Aorta (tissue), 5 donors: ENCODE data around the gene PHACTR3. TPM values are rescaled to one million over a fixed set of nuclear protein-coding genes. Genes with fewer than 3 reads are reported as not detected.

Source experiments
- ATAC-seq: fragments of 200-7000 bp; cut with Tn5 transposase; one replicate; pipeline ENCODE4 v1.9.1; 2022; ENCODE audit warnings: moderate library complexity; ENCODE audit not compliant: low FRiP score
- DNase-seq, 2 donors: peaks; one replicate each; pipeline ENCODE4 v3.0.0-alpha.2; 2020
- H3K27ac ChIP-seq, 2 donors: one replicate each; pipeline ENCODE4 v1.5.1; 2013; ENCODE audit warnings: low read length in 2 of 2, mild to moderate bottlenecking in 2 of 2, moderate library complexity in 2 of 2, control low read depth in 1 of 2, inconsistent platforms in 1 of 2, low read depth in 1 of 2
- H3K27me3 ChIP-seq, 2 donors: one replicate each; pipeline ENCODE4 v1.6.1; 2013; ENCODE audit warnings: control low read depth in 1 of 2, low read length in 1 of 2, mild to moderate bottlenecking in 1 of 2, moderate library complexity in 1 of 2; ENCODE audit not compliant: insufficient read depth in 2 of 2, control insufficient read depth in 1 of 2
- H3K36me3 ChIP-seq, 2 donors: one replicate each; pipeline ENCODE4 v1.6.1; 2013; ENCODE audit warnings: control low read depth in 1 of 2, low read length in 1 of 2, mild to moderate bottlenecking in 1 of 2; ENCODE audit not compliant: insufficient read depth in 2 of 2, control insufficient read depth in 1 of 2
- H3K4me1 ChIP-seq, 2 donors: one replicate each; pipeline ENCODE4 v1.6.1; 2013; ENCODE audit warnings: low read length in 2 of 2, control low read depth in 1 of 2, mild to moderate bottlenecking in 1 of 2, moderate library complexity in 1 of 2; ENCODE audit not compliant: insufficient read depth in 2 of 2, control insufficient read depth in 1 of 2
- H3K4me3 ChIP-seq, 2 donors: one replicate each; pipeline ENCODE4 v1.5.1; 2013; ENCODE audit warnings: low read length in 2 of 2, control low read depth in 1 of 2, mild to moderate bottlenecking in 1 of 2
- H3K9me3 ChIP-seq: one replicate; pipeline ENCODE4 v1.6.1; 2013; ENCODE audit warnings: mild to moderate bottlenecking, low read length; ENCODE audit not compliant: control insufficient read depth
- WGBS, 2 donors: extraction: QIAGEN DNeasy Blood & Tissue Kit; methylation state at CpG; one replicate each; pipeline ENCODE4 v1.1.7; 2013; 5-methylcytosine and 5-hydroxymethylcytosine counted together
- intact Hi-C, 2 donors: fragments of 100-400 bp; cut with DNase I; formaldehyde crosslinking; loops; one replicate each; pipeline versions ENCODE4 v1.14.2 to v1.15.0; 2022
- polyA plus RNA-seq, 2 donors: library from polyadenylated mRNA; stranded (reverse); fragments of 200-250 nt; gene quantifications; one replicate each; pipeline ENCODE4 v1.2.3, GENCODE V29; 2013
- total RNA-seq, 2 donors: library from RNA; stranded (reverse); fragmentation: NEBNext Ultra II Directional; extraction: Animal tissue kit (Norgen Biotek cat#: 25700); gene quantifications; one replicate each; pipeline ENCODE4 v1.2.1, GENCODE V29; 2021
- donor health status: healthy with polysubstance abuse.
- donor health status: Bipolar disorder and iron deficiency.
- donor health status: DM: no; HTN: no; CAD: no.
- donor health status: DM: no; HTN: no; CAD: no.
- donor health status: DM: yes; HTN: yes; CAD: no.

The PHACTR3 gene
- total and polyA plus RNA-seq, 4 donors, result 0.16 to 0.27 TPM; not detected in 2

GRCh38 chr20:59606566-59606965 lies 2.2 kb downstream of the PHACTR3 start:
- no peaks in the 10 kb centered on the region for H3K36me3 ChIP-seq
- ATAC-seq (no peak), DNase-seq (peak in 1 of 2 donors; percentile 17)
- no peak overlapping the region for H3K4me3 ChIP-seq
- 54 to 73% methylated on average over 4 of the region's 4 CpGs for WGBS, 2 donors
- no peak overlapping the region for H3K27ac ChIP-seq
- no peaks in the 10 kb centered on the region for H3K4me1 ChIP-seq
- intact Hi-C loops, result no loop called here
- H3K9me3 ChIP-seq, result no peaks in the 10 kb centered on the region
- H3K27me3 ChIP-seq, result no peaks in the 10 kb centered on the region

GRCh38 chr20:59608396-59608795 lies 4.1 kb downstream of the PHACTR3 start:
- H3K27ac ChIP-seq, result no peak overlapping the region
- no peak overlapping the region for H3K4me3 ChIP-seq
- no peaks in the 10 kb centered on the region for H3K36me3 ChIP-seq
- no peaks in the 10 kb centered on the region for H3K4me1 ChIP-seq
- WGBS, 2 donors, result 85 to 86% methylated on average over 6 of the region's 6 CpGs
- peak in 1 of 2 donors; percentile 51 for DNase-seq
- H3K9me3 ChIP-seq, result no peaks in the 10 kb centered on the region
- no peaks in the 10 kb centered on the region for H3K27me3 ChIP-seq
- no peak for ATAC-seq
- intact Hi-C loops, result no loop called here

- no peaks in the 10 kb centered on the region for H3K9me3 ChIP-seq
- H3K27me3 ChIP-seq, result no peaks in the 10 kb centered on the region
- H3K36me3 ChIP-seq, result no peaks in the 10 kb centered on the region
- no peak overlapping the region for H3K4me3 ChIP-seq
- H3K4me1 ChIP-seq, result no peaks in the 10 kb centered on the region
- intact Hi-C loops, result no loop called here
- DNase-seq, result peak in 1 of 2 donors; percentile 53
- no peak overlapping the region for H3K27ac ChIP-seq
- no peak for ATAC-seq
- WGBS, 2 donors, result 81 to 90% methylated on average over 5 of the region's 5 CpGs
Measured at GRCh38 chr20:59608871-59609270, 4.5 kb downstream of the PHACTR3 start.

GRCh38 chr20:59611286-59611685 lies 6.9 kb downstream of the PHACTR3 start:
- no peaks in the 10 kb centered on the region for H3K36me3 ChIP-seq
- no peak overlapping the region for H3K4me3 ChIP-seq
- intact Hi-C loops, result no loop called here
- 43 to 55% methylated on average over 4 of the region's 4 CpGs for WGBS, 2 donors
- no peaks in the 10 kb centered on the region for H3K27me3 ChIP-seq
- no peaks in the 10 kb centered on the region for H3K4me1 ChIP-seq
- no peaks in the 10 kb centered on the region for H3K9me3 ChIP-seq
- H3K27ac ChIP-seq, result no peak overlapping the region
- ATAC-seq (no peak), DNase-seq (peak in 1 of 2 donors; percentile 47)

GRCh38 chr20:59613861-59614260 lies 9.5 kb downstream of the PHACTR3 start:
- peak in 1 of 2 donors; percentile 11 for DNase-seq
- ATAC-seq, result no peak
- no peaks in the 10 kb centered on the region for H3K36me3 ChIP-seq
- no peaks in the 10 kb centered on the region for H3K27me3 ChIP-seq
- H3K4me1 ChIP-seq, result no peaks in the 10 kb centered on the region
- H3K9me3 ChIP-seq, result no peaks in the 10 kb centered on the region
- no peak overlapping the region for H3K4me3 ChIP-seq
- WGBS, 2 donors, result 89 to 91% methylated on average over 5 of the region's 5 CpGs
- intact Hi-C loops, result no loop called here
- H3K27ac ChIP-seq, result no peak overlapping the region

- Histone ChIP-seq H3K4me3 (no peak overlapping the region), H3K27ac (no peak overlapping the region), H3K27me3 (no peaks in the 10 kb centered on the region), H3K36me3 (no peaks in the 10 kb centered on the region), H3K9me3 (no peaks in the 10 kb centered on the region), H3K4me1 (no peaks in the 10 kb centered on the region)
- DNase-seq (no peak), ATAC-seq (no peak)
- intact Hi-C loops, result no loop called here
- WGBS, 2 donors, result 46 to 53% methylated on average over 7 of the region's 7 CpGs
Measured at GRCh38 chr20:59614714-59615113, 10.4 kb downstream of the PHACTR3 start.

- H3K9me3 ChIP-seq, result no peaks in the 10 kb centered on the region
- DNase-seq (no peak), ATAC-seq (no peak)
- H3K27ac ChIP-seq, result no peak overlapping the region
- H3K4me1 ChIP-seq, result no peaks in the 10 kb centered on the region
- H3K4me3 ChIP-seq, result no peak overlapping the region
- H3K36me3 ChIP-seq, result no peaks in the 10 kb centered on the region
- intact Hi-C loops, result no loop called here
- 67 to 68% methylated on average over 5 of the region's 5 CpGs for WGBS, 2 donors
- H3K27me3 ChIP-seq, result no peaks in the 10 kb centered on the region
Measured at GRCh38 chr20:59616306-59616705, 12.0 kb downstream of the PHACTR3 start.

- 40 to 54% methylated on average over 2 of the region's 2 CpGs for WGBS, 2 donors
- Histone ChIP-seq H3K9me3 (no peaks in the 10 kb centered on the region), H3K4me3 (no peak overlapping the region), H3K27me3 (no peaks in the 10 kb centered on the region), H3K4me1 (no peaks in the 10 kb centered on the region), H3K36me3 (no peaks in the 10 kb centered on the region), H3K27ac (no peak overlapping the region)
- no peak for DNase-seq
- intact Hi-C loops, result no loop called here
- ATAC-seq, result no peak
Measured at GRCh38 chr20:59617221-59617620, 12.9 kb downstream of the PHACTR3 start.

GRCh38 chr20:59618131-59618530 lies 13.8 kb downstream of the PHACTR3 start:
- Histone ChIP-seq H3K9me3 (no peaks in the 10 kb centered on the region), H3K4me1 (no peaks in the 10 kb centered on the region), H3K4me3 (no peak overlapping the region), H3K27ac (no peak overlapping the region), H3K36me3 (no peaks in the 10 kb centered on the region), H3K27me3 (no peaks in the 10 kb centered on the region)
- DNase-seq (peak in 1 of 2 donors; percentile 43), ATAC-seq (no peak)
- intact Hi-C loops, result no loop called here
- 62 to 64% methylated on average over 8 of the region's 8 CpGs for WGBS, 2 donors
